Effector CD8-positive, alpha-beta T cell (primary cell): Measurements from ENCODE around the gene KRTAP9-7.

Source experiments
- DNase-seq: peaks from one replicate; lab custom pipeline; 2025; lab: John Stamatoyannopoulos, UW

Gene KRTAP9-7

GRCh38 chr17:41271858-41272257 is 3.6 kb upstream of the KRTAP9-7 start:
- DNase-seq = no peak

GRCh38 chr17:41278176-41278955 is 2.9 kb downstream of the KRTAP9-7 start:
- no peak for DNase-seq

- DNase-seq = no peak
Observed at GRCh38 chr17:41284043-41284442, 8.5 kb downstream of the KRTAP9-7 start.

GRCh38 chr17:41284546-41284945 is 9.0 kb downstream of the KRTAP9-7 start:
- no peak for DNase-seq

- DNase-seq = no peak
Observed at GRCh38 chr17:41287050-41287449, 11.6 kb downstream of the KRTAP9-7 start.

- no peak for DNase-seq
Observed at GRCh38 chr17:41294016-41294415, 18.5 kb downstream of the KRTAP9-7 start.

- no peak for DNase-seq
Observed at GRCh38 chr17:41296846-41297245, 21.3 kb downstream of the KRTAP9-7 start.

- DNase-seq = no peak
Observed at GRCh38 chr17:41298458-41299135, 23.1 kb downstream of the KRTAP9-7 start.

- no peak for DNase-seq
Observed at GRCh38 chr17:41301204-41301790, 25.8 kb downstream of the KRTAP9-7 start.

GRCh38 chr17:41301916-41302901 is 26.7 kb downstream of the KRTAP9-7 start, which contains the start of gene KRTAP29-1:
KRTAP29-1 (minus strand) TSS chr17:41302851; CDS start chr17:41302851, 0 bp downstream.
- no peak for DNase-seq

- no peak for DNase-seq
Observed at GRCh38 chr17:41302981-41303380, 27.5 kb downstream of the KRTAP9-7 start.

- DNase-seq = no peak
Observed at GRCh38 chr17:41304091-41304490, 28.6 kb downstream of the KRTAP9-7 start.

- no peak for DNase-seq
Observed at GRCh38 chr17:41307647-41308046, 32.1 kb downstream of the KRTAP9-7 start.

GRCh38 chr17:41308251-41308917 is 32.9 kb downstream of the KRTAP9-7 start:
- peak; percentile 49 for DNase-seq

- no peak for DNase-seq
Observed at GRCh38 chr17:41308918-41309359, 33.4 kb downstream of the KRTAP9-7 start, which contains the start of gene KRTAP16-1. KRTAP16-1 (minus strand) TSS chr17:41309309; CDS start chr17:41309253, 56 bp downstream.

- DNase-seq = no peak
Observed at GRCh38 chr17:41311111-41311510, 35.6 kb downstream of the KRTAP9-7 start.

GRCh38 chr17:41315204-41315794 is 39.8 kb downstream of the KRTAP9-7 start, which contains the start of gene KRTAP17-1:
KRTAP17-1 (minus strand) TSS chr17:41315710; CDS start chr17:41315650, 60 bp downstream.
- DNase-seq = no peak

- no peak for DNase-seq
Observed at GRCh38 chr17:41315814-41316445, 40.4 kb downstream of the KRTAP9-7 start.

- DNase-seq = no peak
Observed at GRCh38 chr17:41318231-41318630, 42.7 kb downstream of the KRTAP9-7 start.
